Activated CD4-positive, alpha-beta T cell treated with anti-CD3 and anti-CD28 coated beads for 36 hours (primary cell): ENCODE results near the gene TMEM235. TPM values are rescaled to one million over a fixed set of nuclear protein-coding genes. Genes with fewer than 3 reads are reported as not detected.
A peak's percentile ranks its signal among the peaks of the same experiment; 100 is the strongest.

Experiments
- ATAC-seq: fragments of 200-7000 bp; cut with Tn5 transposase; one replicate; pipeline ENCODE4 v1.10.0; 2021; ENCODE audit warnings: mild to moderate bottlenecking, moderate library complexity
- CTCF ChIA-PET: fragments of 350-600 bp; sonication (Branson Sonifier 250); formaldehyde crosslinking; loops from one replicate; lab custom pipeline; 2021; ENCODE audit warnings: antibody characterized with exemption; lab: Charles Lee
- POLR2A ChIA-PET: fragments of 350-600 bp; sonication (Branson Sonifier 250); formaldehyde crosslinking; loops from one replicate; lab custom pipeline; 2021; ENCODE audit warnings: antibody characterized with exemption, inconsistent platforms; lab: Charles Lee
- DNase-seq: peaks from one replicate; pipeline ENCODE4 v3.0.0-alpha.2; 2020
- H3K27ac Mint-ChIP-seq: one replicate; pipeline ENCODE4 v1.8.0; 2021; ENCODE audit warnings: mixed read lengths
- H3K27me3 Mint-ChIP-seq: one replicate; pipeline ENCODE4 v1.8.0; 2021; ENCODE audit warnings: mixed read lengths
- H3K36me3 Mint-ChIP-seq: one replicate; pipeline ENCODE4 v1.8.0; 2021; ENCODE audit warnings: low read depth, mixed read lengths
- H3K4me1 Mint-ChIP-seq: one replicate; pipeline ENCODE4 v1.8.0; 2021; ENCODE audit warnings: mixed read lengths
- H3K4me3 Mint-ChIP-seq: one replicate; pipeline ENCODE4 v1.8.0; 2021; ENCODE audit warnings: mild to moderate bottlenecking, moderate library complexity, mixed read lengths
- H3K9me3 Mint-ChIP-seq: one replicate; pipeline ENCODE4 v1.8.0; 2021; ENCODE audit warnings: low read depth, mixed read lengths
- intact Hi-C, 2 experiments: fragments of 100-400 bp; cut with DNase I in 1 of 2; cut with micrococcal nuclease in 1 of 2; formaldehyde crosslinking; loops; one replicate each; pipeline versions ENCODE4 v1.14.2 to v1.15.1; 2022 to 2024; cut with DNase I, micrococcal nuclease
- total RNA-seq, 2 experiments: library from RNA; stranded (reverse); gene quantifications; one replicate each; pipeline ENCODE4 v1.2.3, GENCODE V29; 2021

TMEM235 gene
- total RNA-seq, 2 experiments from 2014 or later, result not detected

- Mint-ChIP-seq H3K4me1 (peaks cover 34% of the 10 kb centered on the region), H3K36me3 (no peaks in the 10 kb centered on the region), H3K27me3 (no peaks in the 10 kb centered on the region), H3K9me3 (no peaks in the 10 kb centered on the region), H3K4me3 (no peak overlapping the region), H3K27ac (no peak overlapping the region)
- POLR2A ChIA-PET, result no interaction called here
- DNase-seq, result no peak
- no peak for ATAC-seq
- CTCF ChIA-PET, result no interaction called here
- intact Hi-C loops, result no loop called here
Observed at GRCh38 chr17:78267253-78268073, 36.0 kb downstream of the TMEM235 start.

GRCh38 chr17:78268191-78268874 is 36.9 kb downstream of the TMEM235 start:
- no peaks in the 10 kb centered on the region for H3K9me3 Mint-ChIP-seq
- intact Hi-C loops, result no loop called here
- H3K4me3 Mint-ChIP-seq, result no peak overlapping the region
- POLR2A ChIA-PET, result no interaction called here
- ATAC-seq (no peak), DNase-seq (no peak)
- H3K27ac Mint-ChIP-seq, result no peak overlapping the region
- H3K27me3 Mint-ChIP-seq, result no peaks in the 10 kb centered on the region
- CTCF ChIA-PET, result no interaction called here
- no peaks in the 10 kb centered on the region for H3K36me3 Mint-ChIP-seq
- peaks cover 36% of the 10 kb centered on the region for H3K4me1 Mint-ChIP-seq

- intact Hi-C loops, result no loop called here
- no peaks in the 10 kb centered on the region for H3K9me3 Mint-ChIP-seq
- H3K27me3 Mint-ChIP-seq, result no peaks in the 10 kb centered on the region
- H3K4me1 Mint-ChIP-seq, result peaks cover 34% of the 10 kb centered on the region
- no peak for ATAC-seq
- H3K36me3 Mint-ChIP-seq, result no peaks in the 10 kb centered on the region
- H3K4me3 Mint-ChIP-seq, result no peak overlapping the region
- no peak overlapping the region for H3K27ac Mint-ChIP-seq
- ChIA-PET POLR2A (no interaction called here), CTCF (interaction anchor here (1.3 kb wide), 1 partner anchor 18 kb away, joined by 5 read pairs; no protein-coding TSS in a partner anchor)
- no peak for DNase-seq
Observed at GRCh38 chr17:78268951-78269905, 37.8 kb downstream of the TMEM235 start.

GRCh38 chr17:78269955-78270381 is 38.5 kb downstream of the TMEM235 start:
- ChIA-PET CTCF (interaction anchor here (1.2 to 1.3 kb wide), 2 partner anchors 11 to 19 kb away, joined by 3 to 5 read pairs; no protein-coding TSS in a partner anchor), POLR2A (no interaction called here)
- DNase-seq (no peak), ATAC-seq (no peak)
- intact Hi-C loops, result no loop called here
- Mint-ChIP-seq H3K27ac (no peak overlapping the region), H3K9me3 (no peaks in the 10 kb centered on the region), H3K4me1 (peaks cover 30% of the 10 kb centered on the region), H3K27me3 (no peaks in the 10 kb centered on the region), H3K36me3 (no peaks in the 10 kb centered on the region), H3K4me3 (no peak overlapping the region)

GRCh38 chr17:78271419-78272170 is 40.2 kb downstream of the TMEM235 start:
- H3K4me3 Mint-ChIP-seq, result no peak overlapping the region
- H3K9me3 Mint-ChIP-seq, result no peaks in the 10 kb centered on the region
- H3K27me3 Mint-ChIP-seq, result no peaks in the 10 kb centered on the region
- ChIA-PET POLR2A (no interaction called here), CTCF (interaction anchor here (0.6 to 3.0 kb wide), 4 partner anchors 12 to 402 kb away, joined by 3 to 16 read pairs (median 3); no protein-coding TSS in a partner anchor)
- DNase-seq, result no peak
- no peak for ATAC-seq
- H3K4me1 Mint-ChIP-seq, result peaks cover 36% of the 10 kb centered on the region
- H3K36me3 Mint-ChIP-seq, result no peaks in the 10 kb centered on the region
- peak overlapping the region; percentile 14 for H3K27ac Mint-ChIP-seq
- intact Hi-C loops, result no loop called here

GRCh38 chr17:78272181-78272913 is 40.9 kb downstream of the TMEM235 start:
- Mint-ChIP-seq H3K4me1 (peaks cover 36% of the 10 kb centered on the region), H3K27ac (peak overlapping the region; percentile 31), H3K27me3 (no peaks in the 10 kb centered on the region), H3K9me3 (no peaks in the 10 kb centered on the region), H3K4me3 (no peak overlapping the region), H3K36me3 (no peaks in the 10 kb centered on the region)
- ChIA-PET CTCF (interaction anchor here (0.6 to 3.0 kb wide), 5 partner anchors 15 to 401 kb away, joined by 3 to 16 read pairs (median 4); no protein-coding TSS in a partner anchor), POLR2A (no interaction called here)
- peak; percentile 86 for DNase-seq
- intact Hi-C loops, result no loop called here
- peak; percentile 94 for ATAC-seq

- no peaks in the 10 kb centered on the region for H3K27me3 Mint-ChIP-seq
- ATAC-seq (no peak), DNase-seq (no peak)
- intact Hi-C loops, result no loop called here
- H3K9me3 Mint-ChIP-seq, result no peaks in the 10 kb centered on the region
- peaks cover 38% of the 10 kb centered on the region for H3K4me1 Mint-ChIP-seq
- no peak overlapping the region for H3K4me3 Mint-ChIP-seq
- ChIA-PET CTCF (interaction anchor here (0.6 to 3.0 kb wide), 4 partner anchors 16 to 183 kb away, joined by 4 to 16 read pairs (median 6); no protein-coding TSS in a partner anchor), POLR2A (no interaction called here)
- peak overlapping the region; percentile 31 for H3K27ac Mint-ChIP-seq
- no peaks in the 10 kb centered on the region for H3K36me3 Mint-ChIP-seq
Observed at GRCh38 chr17:78272914-78273258, 41.5 kb downstream of the TMEM235 start.

GRCh38 chr17:78273813-78274212 is 42.4 kb downstream of the TMEM235 start:
- ChIA-PET CTCF (interaction anchor here (0.6 to 0.7 kb wide), 2 partner anchors 17 to 18 kb away, joined by 3 read pairs; no protein-coding TSS in a partner anchor), POLR2A (no interaction called here)
- no peaks in the 10 kb centered on the region for H3K36me3 Mint-ChIP-seq
- H3K9me3 Mint-ChIP-seq, result no peaks in the 10 kb centered on the region
- no peaks in the 10 kb centered on the region for H3K27me3 Mint-ChIP-seq
- H3K4me1 Mint-ChIP-seq, result peaks cover 40% of the 10 kb centered on the region
- H3K4me3 Mint-ChIP-seq, result no peak overlapping the region
- intact Hi-C loops, result no loop called here
- no peak for DNase-seq
- H3K27ac Mint-ChIP-seq, result no peak overlapping the region
- ATAC-seq, result no peak

GRCh38 chr17:78275355-78275754 is 43.9 kb downstream of the TMEM235 start:
- H3K27ac Mint-ChIP-seq, result no peak overlapping the region
- peaks cover 39% of the 10 kb centered on the region for H3K4me1 Mint-ChIP-seq
- no peak overlapping the region for H3K4me3 Mint-ChIP-seq
- CTCF ChIA-PET, result interaction anchor here (1.0 kb wide), 1 partner anchor 85 kb away, joined by 3 read pairs; no protein-coding TSS in a partner anchor
- H3K36me3 Mint-ChIP-seq, result no peaks in the 10 kb centered on the region
- no peaks in the 10 kb centered on the region for H3K9me3 Mint-ChIP-seq
- POLR2A ChIA-PET, result no interaction called here
- no peaks in the 10 kb centered on the region for H3K27me3 Mint-ChIP-seq
- intact Hi-C loops, result no loop called here
- no peak for DNase-seq
- no peak for ATAC-seq
